BE2C (cell line): Measurements from ENCODE around the gene PLGRKT.
A peak's percentile ranks its signal among the peaks of the same experiment; 100 is the strongest.
"Not testable (repeated sequence)": the region's sequence is repeated elsewhere in the genome, so short reads cannot be mapped to it uniquely, and the experiment has no call there.

Source experiments
- DNase-seq: peaks from one replicate; pipeline ENCODE4 v3.0.0-alpha.2; 2020
- H3K27me3 ChIP-seq: fragments of 250-450 bp; sonication (Bioruptor Pico); 2 replicates; pipeline ENCODE4 v1.5.1; 2020; ENCODE audit warnings: mild to moderate bottlenecking
- H3K36me3 ChIP-seq: fragments of 250-450 bp; sonication (Bioruptor Pico); 2 replicates; pipeline ENCODE4 v1.5.1; 2020; ENCODE audit warnings: mild to moderate bottlenecking
- H3K4me1 ChIP-seq: fragments of 250-450 bp; sonication (Bioruptor Pico); 2 replicates; pipeline ENCODE4 v1.5.1; 2020
- H3K4me3 ChIP-seq: 2 replicates; pipeline ENCODE4 v1.5.1; 2011; ENCODE audit warnings: low read depth, low read length
- H3K9me3 ChIP-seq: fragments of 250-450 bp; sonication (Bioruptor Pico); 2 replicates; pipeline ENCODE4 v1.5.1; 2020
- CTCF ChIP-seq: IDR thresholded peaks from 2 replicates; pipeline ENCODE4 v1.5.1; 2012; ENCODE audit warnings: mild to moderate bottlenecking, low read depth, low read length

Gene PLGRKT

GRCh38 chr9:5481322-5482040, 43.8 kb upstream of the PLGRKT start:
- H3K4me1 ChIP-seq, result no peaks in the 10 kb centered on the region
- TF ChIP-seq CTCF, result peak; percentile 25
- no peak overlapping the region for H3K4me3 ChIP-seq
- DNase-seq, result no peak
- no peaks in the 10 kb centered on the region for H3K9me3 ChIP-seq
- H3K36me3 ChIP-seq, result no peaks in the 10 kb centered on the region
- H3K27me3 ChIP-seq, result no peaks in the 10 kb centered on the region

- Histone ChIP-seq H3K4me1 (no peaks in the 10 kb centered on the region), H3K4me3 (no peak overlapping the region), H3K9me3 (no peaks in the 10 kb centered on the region), H3K27me3 (no peaks in the 10 kb centered on the region), H3K36me3 (no peaks in the 10 kb centered on the region)
- no peak for DNase-seq
- no peak for TF ChIP-seq CTCF
Observed at GRCh38 chr9:5480919-5481318, 43.2 kb upstream of the PLGRKT start.

GRCh38 chr9:5479994-5480694, 42.4 kb upstream of the PLGRKT start:
- H3K36me3 ChIP-seq, result no peaks in the 10 kb centered on the region
- DNase-seq, result no peak
- no peaks in the 10 kb centered on the region for H3K9me3 ChIP-seq
- no peaks in the 10 kb centered on the region for H3K4me1 ChIP-seq
- TF ChIP-seq CTCF, result no peak
- no peak overlapping the region for H3K4me3 ChIP-seq
- no peaks in the 10 kb centered on the region for H3K27me3 ChIP-seq

GRCh38 chr9:5478206-5478605, 40.5 kb upstream of the PLGRKT start:
- Histone ChIP-seq H3K36me3 (no peaks in the 10 kb centered on the region), H3K4me3 (no peak overlapping the region), H3K27me3 (no peaks in the 10 kb centered on the region), H3K4me1 (no peaks in the 10 kb centered on the region), H3K9me3 (no peaks in the 10 kb centered on the region)
- DNase-seq, result no peak
- TF ChIP-seq CTCF, result no peak

GRCh38 chr9:5475611-5476010, 37.9 kb upstream of the PLGRKT start:
- not testable (repeated sequence) for DNase-seq, H3K9me3 ChIP-seq, H3K36me3 ChIP-seq, H3K27me3 ChIP-seq, H3K4me1 ChIP-seq, H3K4me3 ChIP-seq

- H3K27me3 ChIP-seq, result no peaks in the 10 kb centered on the region
- no peaks in the 10 kb centered on the region for H3K4me1 ChIP-seq
- TF ChIP-seq CTCF, result no peak
- H3K36me3 ChIP-seq, result no peaks in the 10 kb centered on the region
- H3K9me3 ChIP-seq, result no peaks in the 10 kb centered on the region
- no peak for DNase-seq
- no peak overlapping the region for H3K4me3 ChIP-seq
Observed at GRCh38 chr9:5470816-5471215, 33.1 kb upstream of the PLGRKT start.
